ENCODE data around the gene FAM135A. TPM values are rescaled to one million over a fixed set of nuclear protein-coding genes. Genes with fewer than 3 reads are reported as not detected.
"Not testable (repeated sequence)": the region's sequence is repeated elsewhere in the genome, so short reads cannot be mapped to it uniquely, and the experiment has no call there.

The FAM135A gene
- total RNA-seq, 1 donor from 2014 or later = 3.9 TPM

GRCh38 chr6:70395301-70395672, 18.0 kb upstream of the FAM135A start:
- no peak for ATAC-seq

DNA sequence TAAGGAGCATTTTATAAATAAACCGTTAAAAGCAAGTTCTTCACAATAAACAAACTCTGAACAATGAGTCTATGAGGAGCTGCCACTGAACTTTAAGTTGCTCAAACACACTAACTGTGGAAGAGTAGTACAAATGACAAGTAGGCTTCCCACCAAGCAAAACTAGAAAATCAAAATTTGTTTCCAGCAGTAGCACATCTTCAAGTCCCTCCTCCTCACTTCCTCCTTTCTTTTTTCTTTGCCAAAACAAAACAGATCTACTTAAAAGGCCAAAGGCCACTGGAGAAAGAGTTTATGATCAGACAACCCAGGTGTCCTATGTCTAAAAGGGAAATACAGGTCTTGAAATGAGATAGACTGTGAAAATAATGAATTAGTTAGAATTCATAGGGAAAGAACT, 17.1 kb upstream of the FAM135A start:
- no peak for DNase-seq (ENCODE audit: low spot score)
- no peak for ATAC-seq

More at GRCh38 chr6:70395301-70395672, 18.0 kb upstream of the FAM135A start:
- DNase-seq (ENCODE audit: low spot score) = no peak

GRCh38 chr6:70396796-70397729, 16.2 kb upstream of the FAM135A start:
- no peak for DNase-seq (ENCODE audit: low spot score)
- ATAC-seq = no peak

- ATAC-seq (peak; percentile 97), DNase-seq (ENCODE audit: low spot score) (no peak)
These were observed 14.3 kb upstream of the FAM135A start for GRCh38 chr6:70398783-70399728.

GRCh38 chr6:70404658-70405057, 8.7 kb upstream of the FAM135A start:
- ATAC-seq (no peak), DNase-seq (ENCODE audit: low spot score) (no peak)

DNA sequence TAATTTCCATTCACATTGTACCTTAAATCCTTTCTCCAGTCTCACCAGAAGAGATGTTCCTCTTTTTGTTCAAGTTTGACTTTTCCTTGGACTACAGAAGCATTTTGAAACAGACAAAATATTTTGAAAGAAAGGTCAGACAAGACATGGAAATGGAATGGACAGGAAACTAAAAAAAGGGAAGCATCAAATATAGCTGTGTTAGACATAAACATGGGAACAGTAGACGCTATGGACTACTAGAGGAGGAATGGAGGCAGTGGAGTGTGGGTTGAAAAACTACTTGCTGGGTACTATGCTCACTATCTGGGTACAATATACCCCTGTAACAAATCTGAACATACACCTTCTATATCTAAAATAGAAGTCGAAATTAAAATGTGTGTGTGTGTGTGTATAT, 4.1 kb upstream of the FAM135A start:
- ATAC-seq (no peak), DNase-seq (ENCODE audit: low spot score) (no peak)

DNA sequence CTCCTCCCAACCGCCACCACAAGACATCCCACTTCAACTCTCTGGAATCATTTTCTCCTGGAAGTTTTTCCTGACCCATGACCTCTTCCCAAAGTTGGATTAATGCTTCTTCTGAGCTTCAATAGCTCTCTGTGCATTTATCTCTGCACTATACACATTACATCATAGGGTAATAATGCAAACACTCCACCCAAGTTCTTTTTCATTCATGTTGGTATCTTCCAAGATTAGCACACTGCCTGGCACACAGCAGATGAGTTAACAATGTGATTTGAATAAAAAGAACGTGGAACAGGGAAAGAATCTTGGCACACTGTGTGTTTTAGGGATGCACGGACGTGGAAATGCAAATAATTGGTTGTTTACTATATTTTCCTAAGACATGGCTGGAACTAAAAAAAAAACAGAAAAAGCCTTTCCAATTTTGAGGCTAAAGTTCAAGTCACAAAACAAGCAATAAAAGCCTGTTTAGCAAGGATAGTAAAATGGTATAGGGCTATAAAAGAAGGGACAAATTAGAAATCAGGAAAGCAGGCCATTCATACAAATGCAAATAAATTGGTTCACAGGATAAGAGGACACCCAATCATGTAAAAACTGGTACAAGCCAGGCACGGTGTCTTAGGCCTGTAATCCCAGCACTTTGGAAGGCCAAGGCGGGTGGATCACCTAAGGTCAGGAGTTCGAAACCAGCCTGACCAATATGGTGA, 1.6 kb upstream of the FAM135A start:
- no peak for ATAC-seq

GRCh38 chr6:70412252-70413113, 825 bp upstream of the FAM135A start:
- DNase-seq (ENCODE audit: low spot score) = no peak

More for the DNA sequence above, 1.6 kb upstream of the FAM135A start:
- DNase-seq (ENCODE audit: low spot score) = no peak

DNA sequence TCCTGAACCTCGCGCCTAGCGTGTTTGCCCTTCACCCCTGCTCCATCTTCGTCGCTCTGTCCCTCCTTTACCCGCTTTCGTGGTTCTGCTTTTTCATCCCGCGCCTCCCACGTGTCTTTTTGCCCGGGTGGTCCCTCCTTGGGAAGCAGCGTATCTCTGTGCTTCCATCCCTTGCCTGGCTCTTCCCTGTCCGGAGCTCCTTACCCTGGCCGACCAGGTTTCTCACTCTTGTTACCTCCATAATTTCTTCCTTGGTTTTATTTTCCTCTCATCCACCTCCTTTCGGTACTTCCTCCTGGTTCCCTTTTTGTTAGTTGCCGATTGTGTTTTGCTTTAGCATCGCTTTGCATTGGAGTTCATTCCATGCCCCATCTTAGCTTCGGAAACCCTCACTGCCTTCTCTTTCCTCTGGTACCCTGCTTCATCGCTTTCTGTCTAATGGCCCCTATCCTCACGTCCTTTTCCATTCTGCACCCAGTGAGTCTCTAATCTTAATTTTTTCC, 735 bp downstream of the FAM135A start:
- ATAC-seq = no peak
- DNase-seq (ENCODE audit: low spot score) = no peak

More at GRCh38 chr6:70412252-70413113, 825 bp upstream of the FAM135A start:
- peak; percentile 41 for ATAC-seq

- no peak for DNase-seq (ENCODE audit: low spot score)
- ATAC-seq = no peak
These were observed 1.5 kb downstream of the FAM135A start for GRCh38 chr6:70414813-70415212.

DNA sequence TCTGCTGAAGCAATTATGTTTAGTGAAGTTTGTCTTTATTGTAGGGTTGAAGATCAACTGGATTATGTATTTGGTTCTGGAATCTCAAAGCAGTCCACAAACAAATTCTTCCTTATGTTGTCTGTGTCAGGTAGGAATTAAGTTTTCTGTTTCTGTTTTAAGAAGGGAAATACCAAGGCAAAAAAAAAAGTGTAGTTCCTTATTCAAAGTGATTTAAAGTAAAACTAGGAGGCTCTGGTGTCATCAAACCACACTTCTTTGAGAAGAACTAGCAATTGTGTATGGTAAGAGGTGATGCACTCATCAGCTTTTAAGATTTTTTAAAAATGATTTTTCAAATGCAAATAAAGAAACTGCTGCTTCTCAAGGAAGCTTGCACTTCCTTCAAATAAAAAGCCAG, 1.9 kb downstream of the FAM135A start:
- ATAC-seq = no peak
- DNase-seq (ENCODE audit: low spot score) = no peak

GRCh38 chr6:70415660-70416059, 2.4 kb downstream of the FAM135A start:
- ATAC-seq (no peak), DNase-seq (ENCODE audit: low spot score) (no peak)

- no peak for DNase-seq (ENCODE audit: low spot score)
- ATAC-seq = no peak
These were observed 8.2 kb downstream of the FAM135A start for GRCh38 chr6:70421509-70421908.

GRCh38 chr6:70423189-70424134, 10.2 kb downstream of the FAM135A start:
- ATAC-seq (no peak), DNase-seq (ENCODE audit: low spot score) (no peak)

DNA sequence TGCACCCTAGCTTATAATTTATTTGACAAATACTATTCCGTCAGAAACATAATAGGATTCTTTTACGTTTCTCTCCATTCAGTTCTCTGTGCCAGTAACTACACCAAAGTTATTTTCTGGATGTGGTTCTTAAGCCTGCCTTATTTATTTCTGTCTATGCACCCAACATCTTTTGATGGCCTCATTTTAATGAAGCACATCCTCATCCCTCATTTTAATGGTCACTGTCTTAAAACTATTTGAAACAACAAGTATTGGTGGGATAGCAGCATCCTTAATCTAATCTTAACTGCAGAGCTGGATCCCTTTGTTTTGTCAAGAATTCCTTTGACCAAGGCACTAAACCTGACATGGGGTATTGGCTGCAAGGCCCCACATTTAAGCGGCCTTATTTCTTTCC, 11.0 kb downstream of the FAM135A start:
- ATAC-seq (no peak), DNase-seq (ENCODE audit: low spot score) (no peak)

DNA sequence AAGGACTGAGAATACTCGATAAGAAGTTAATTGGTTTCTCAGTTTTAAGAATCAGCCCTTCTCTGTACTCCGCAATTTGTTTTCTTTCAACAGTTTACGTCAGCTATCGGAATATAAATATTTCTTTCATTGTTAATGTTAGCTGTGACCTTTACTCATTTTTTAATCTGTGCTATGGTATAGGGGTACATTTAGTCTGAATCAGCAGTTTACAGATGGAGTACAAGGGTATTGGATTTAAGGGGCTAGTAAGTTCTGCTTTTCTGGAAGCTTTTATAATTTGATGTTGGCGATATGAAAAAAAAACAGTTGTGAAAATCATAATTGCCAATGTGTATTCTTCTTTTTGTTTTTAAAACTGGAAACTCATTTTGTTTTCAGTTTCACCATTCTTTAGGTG, 23.0 kb downstream of the FAM135A start:
- DNase-seq (ENCODE audit: low spot score) = no peak

GRCh38 chr6:70445001-70445400, 31.7 kb downstream of the FAM135A start:
- ATAC-seq (no peak), DNase-seq (ENCODE audit: low spot score) (no peak)

More for the DNA sequence above, 23.0 kb downstream of the FAM135A start:
- ATAC-seq = no peak

GRCh38 chr6:70447343-70448070, 34.2 kb downstream of the FAM135A start:
- not testable (repeated sequence) for DNase-seq (ENCODE audit: low spot score); ATAC-seq
